WTC11 (cell line): Measurements from ENCODE around the gene KRT20. TPM values are rescaled to one million over a fixed set of nuclear protein-coding genes. Genes with fewer than 3 reads are reported as not detected.

Experiments
- ATAC-seq: fragments of 200-7000 bp; cut with Tn5 transposase; 2 replicates; pipeline ENCODE4 v1.10.0; 2021; ENCODE audit warnings: mild to moderate bottlenecking, moderate library complexity
- CTCF ChIA-PET: fragments of 300-600 bp; sonication (Branson Sonifier 250); formaldehyde crosslinking; loops from one replicate; lab custom pipeline; 2021; ENCODE audit warnings: antibody characterized with exemption; lab: Charles Lee
- POLR2A ChIA-PET: fragments of 350-600 bp; sonication (Branson Sonifier 250); formaldehyde crosslinking; loops from one replicate; lab custom pipeline; 2021; ENCODE audit warnings: antibody characterized with exemption; lab: Charles Lee
- DNase-seq: peaks from one replicate; pipeline ENCODE4 v3.0.0; 2021; ENCODE audit warnings: low spot score
- H3K27ac Mint-ChIP-seq: 2 replicates; pipeline ENCODE4 v1.8.0; 2021; ENCODE audit warnings: mixed read lengths
- H3K27me3 Mint-ChIP-seq: 2 replicates; pipeline ENCODE4 v1.8.0; 2021; ENCODE audit warnings: low read depth, mild to moderate bottlenecking, moderate library complexity, mixed read lengths
- H3K36me3 Mint-ChIP-seq: 2 replicates; pipeline ENCODE4 v1.8.0; 2021; ENCODE audit warnings: mixed read lengths
- H3K4me1 Mint-ChIP-seq: 2 replicates; pipeline ENCODE4 v1.8.0; 2022; ENCODE audit warnings: mixed read lengths
- H3K4me3 Mint-ChIP-seq: 2 replicates; pipeline ENCODE4 v1.8.0; 2021; ENCODE audit warnings: mild to moderate bottlenecking, moderate library complexity, mixed read lengths
- H3K9me3 Mint-ChIP-seq: 2 replicates; pipeline ENCODE4 v1.8.0; 2021; ENCODE audit warnings: mixed read lengths
- ARID4B ChIP-seq: sonication (generic); formaldehyde crosslinking; IDR thresholded peaks from 2 replicates; pipeline ENCODE4 v1.8.0; 2023; ENCODE audit warnings: missing genetic modification reagents, mild to moderate bottlenecking, borderline replicate concordance
- ATF6 ChIP-seq: sonication (generic); formaldehyde crosslinking; IDR thresholded peaks from 2 replicates; pipeline ENCODE4 v1.8.1; 2023; ENCODE audit warnings: mild to moderate bottlenecking, missing genetic modification reagents
- E2F1 ChIP-seq: sonication (generic); formaldehyde crosslinking; IDR thresholded peaks from 2 replicates; pipeline ENCODE4 v1.8.0; 2022; ENCODE audit warnings: mild to moderate bottlenecking, missing genetic modification reagents
- FOXJ3 ChIP-seq: sonication (generic); formaldehyde crosslinking; IDR thresholded peaks from 2 replicates; pipeline ENCODE4 v1.9.0; 2021; ENCODE audit warnings: missing genetic modification reagents, mild to moderate bottlenecking, borderline replicate concordance
- GTF2I ChIP-seq: fragments of 250-450 bp; sonication (Bioruptor Pico); conservative IDR thresholded peaks from 2 replicates; pipeline ENCODE4 v1.4.0; 2021; ENCODE audit warnings: mild to moderate bottlenecking
- HMGA2 ChIP-seq: fragments of 250-450 bp; sonication (Bioruptor Pico); IDR thresholded peaks from 2 replicates; pipeline ENCODE4 v1.4.0; 2021; ENCODE audit warnings: mild to moderate bottlenecking, moderate library complexity
- JAZF1 ChIP-seq: fragments of 250-450 bp; sonication (Bioruptor Pico); IDR thresholded peaks from 2 replicates; pipeline ENCODE4 v1.9.0; 2021; ENCODE audit warnings: moderate library complexity, mild to moderate bottlenecking, inconsistent platforms
- NR2C2 ChIP-seq: sonication (generic); formaldehyde crosslinking; IDR thresholded peaks from 2 replicates; pipeline ENCODE4 v1.8.0; 2022; ENCODE audit warnings: mild to moderate bottlenecking, missing genetic modification reagents
- SMAD4 ChIP-seq: sonication (generic); formaldehyde crosslinking; IDR thresholded peaks from 2 replicates; pipeline ENCODE4 v1.8.0; 2022; ENCODE audit warnings: mild to moderate bottlenecking, missing genetic modification reagents
- TCF7 ChIP-seq: sonication (generic); formaldehyde crosslinking; IDR thresholded peaks from 2 replicates; pipeline ENCODE4 v1.8.0; 2022; ENCODE audit warnings: mild to moderate bottlenecking, low read depth, missing genetic modification reagents, moderate library complexity
- TEAD4 ChIP-seq: sonication (generic); formaldehyde crosslinking; IDR thresholded peaks from 2 replicates; pipeline ENCODE4 v1.8.0; 2022; ENCODE audit warnings: mild to moderate bottlenecking, missing genetic modification reagents
- ZNF232 ChIP-seq: sonication (generic); formaldehyde crosslinking; IDR thresholded peaks from 2 replicates; pipeline ENCODE4 v1.8.0; 2022; ENCODE audit warnings: mild to moderate bottlenecking, missing genetic modification reagents
- ZNF281 ChIP-seq: sonication (generic); formaldehyde crosslinking; IDR thresholded peaks from 2 replicates; pipeline ENCODE4 v1.8.0; 2023; ENCODE audit warnings: mild to moderate bottlenecking, missing genetic modification reagents
- ZNF532 ChIP-seq: fragments of 250-450 bp; sonication (Bioruptor Pico); IDR thresholded peaks from 2 replicates; pipeline ENCODE4 v1.9.0; 2021; ENCODE audit warnings: mild to moderate bottlenecking, borderline replicate concordance
- total RNA-seq: library from RNA; stranded (reverse); gene quantifications from 3 replicates; pipeline ENCODE4 v1.2.3, GENCODE V29; 2021

The KRT20 gene
- total RNA-seq, 1 experiment from 2014 or later, result 0.42 TPM

- TF ChIP-seq FOXJ3 (CRISPR knock-in tag), result no peak
- no peak for TF ChIP-seq NR2C2 (CRISPR knock-in tag)
- TF ChIP-seq, all 79 proteins: peak for 0
Observed at GRCh38 chr17:40895106-40895730, 10.2 kb upstream of the KRT20 start (continued).

- Mint-ChIP-seq H3K4me3 (no peak overlapping the region), H3K27me3 (no peaks in the 10 kb centered on the region; the same call in 1 of the 2 replicates), H3K27ac (no peak overlapping the region), H3K36me3 (no peaks in the 10 kb centered on the region), H3K9me3 (no peaks in the 10 kb centered on the region; the same call in 1 of the 2 replicates), H3K4me1 (no peaks in the 10 kb centered on the region)
- CTCF ChIA-PET, result interaction anchor here (0.8 kb wide), 1 partner anchor 25 kb away, joined by 3 read pairs; no protein-coding TSS in a partner anchor
- POLR2A ChIA-PET, result no interaction called here
- TF ChIP-seq GTF2I (CRISPR knock-in tag), result no peak
- TF ChIP-seq ZNF532 (CRISPR knock-in tag), result no peak
- TF ChIP-seq SMAD4, result no peak
- no peak for TF ChIP-seq ARID4B (CRISPR knock-in tag)
- no peak for TF ChIP-seq TCF7 (CRISPR knock-in tag)
- no peak for TF ChIP-seq TEAD4 (CRISPR knock-in tag)
- no peak for TF ChIP-seq ZNF281 (CRISPR knock-in tag)
- TF ChIP-seq E2F1, result no peak
- no peak for TF ChIP-seq HMGA2 (CRISPR knock-in tag)
- no peak for TF ChIP-seq ZNF232 (CRISPR knock-in tag)
- TF ChIP-seq JAZF1 (CRISPR knock-in tag), result no peak
- TF ChIP-seq ATF6 (CRISPR knock-in tag), result no peak
- DNase-seq (no peak), ATAC-seq (no peak)
Observed at GRCh38 chr17:40888196-40888720, 3.2 kb upstream of the KRT20 start.
